Mucosa of descending colon (tissue), 3 donors: ENCODE data around the gene OXLD1. TPM values are rescaled to one million over a fixed set of nuclear protein-coding genes. Genes with fewer than 3 reads are reported as not detected.
A peak's percentile ranks its signal among the peaks of the same experiment; 100 is the strongest.

Experiments
- ATAC-seq: fragments of 200-7000 bp; cut with Tn5 transposase; one replicate; pipeline ENCODE4 v1.9.1; 2020; ENCODE audit warnings: mild to moderate bottlenecking, moderate library complexity
- DNase-seq, 3 donors: peaks; one replicate each; pipeline ENCODE4 v3.0.0-alpha.2; 2020
- H3K36me3 ChIP-seq: fragments of 200-600 bp; one replicate; pipeline ENCODE4 v1.8.0; 2021; ENCODE audit warnings: low read depth, mild to moderate bottlenecking
- H3K4me1 ChIP-seq: fragments of 200-600 bp; one replicate; pipeline ENCODE4 v1.8.0; 2021; ENCODE audit warnings: low read depth, mild to moderate bottlenecking
- H3K4me3 ChIP-seq: fragments of 200-600 bp; one replicate; pipeline ENCODE4 v1.8.0; 2021; ENCODE audit warnings: mild to moderate bottlenecking
- H3K9me3 ChIP-seq: fragments of 200-600 bp; one replicate; pipeline ENCODE4 v1.8.0; 2021; ENCODE audit warnings: mild to moderate bottlenecking
- intact Hi-C, 2 donors: fragments of 100-400 bp; cut with DNase I in 1 of 2; cut with micrococcal nuclease in 1 of 2; formaldehyde crosslinking; loops; one replicate each; pipeline versions ENCODE4 v1.11.0 to v1.11.1; 2022; cut with DNase I, micrococcal nuclease
- total RNA-seq, 3 donors: library from RNA; stranded (reverse); fragmentation: NEBNext Ultra II Directional in 2 of 3; extraction: Animal tissue kit (Norgen Biotek cat#: 25700) in 2 of 3; gene quantifications; one replicate each; pipeline versions ENCODE4 v1.2.1 to v1.2.4, GENCODE V29; 2021 to 2023
- TF ChIP-seq, protein P1 (sequence below): fragments of 200-600 bp; IDR thresholded peaks from one replicate; pipeline ENCODE4 v1.8.0; 2022; ENCODE audit warnings: antibody characterized with exemption, mild to moderate bottlenecking
- donor health status: DM: no; HTN: no; CAD: no; lungs with moderate emphysema.
- donor health status: DM: no; HTN: no; CAD: no.
- donor health status: DM: no; HTN: yes; CAD: no.

Gene OXLD1
- total RNA-seq, 3 donors from 2014 or later = 26.3 to 27.5 (median 26.8) TPM

DNA sequence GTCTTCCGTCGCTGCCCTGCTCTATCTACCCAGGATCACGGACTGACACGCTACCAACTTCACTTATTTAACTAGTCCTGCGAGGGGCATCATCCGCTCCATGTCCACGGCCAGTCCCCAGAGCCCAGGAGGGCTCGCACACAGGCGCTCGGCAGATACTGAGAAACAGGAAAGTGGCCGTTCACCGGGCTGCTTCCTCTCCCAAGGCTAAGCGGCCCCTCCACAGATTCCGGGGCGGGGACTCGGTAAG is 388 bp downstream of the OXLD1 start:
- Histone ChIP-seq H3K4me1 (peaks cover 17% of the 10 kb centered on the region), H3K9me3 (no peaks in the 10 kb centered on the region), H3K4me3 (peak overlapping the region; percentile 96), H3K36me3 (no peaks in the 10 kb centered on the region)
- intact Hi-C loops = no loop called here
- TF ChIP-seq, protein P1, sequence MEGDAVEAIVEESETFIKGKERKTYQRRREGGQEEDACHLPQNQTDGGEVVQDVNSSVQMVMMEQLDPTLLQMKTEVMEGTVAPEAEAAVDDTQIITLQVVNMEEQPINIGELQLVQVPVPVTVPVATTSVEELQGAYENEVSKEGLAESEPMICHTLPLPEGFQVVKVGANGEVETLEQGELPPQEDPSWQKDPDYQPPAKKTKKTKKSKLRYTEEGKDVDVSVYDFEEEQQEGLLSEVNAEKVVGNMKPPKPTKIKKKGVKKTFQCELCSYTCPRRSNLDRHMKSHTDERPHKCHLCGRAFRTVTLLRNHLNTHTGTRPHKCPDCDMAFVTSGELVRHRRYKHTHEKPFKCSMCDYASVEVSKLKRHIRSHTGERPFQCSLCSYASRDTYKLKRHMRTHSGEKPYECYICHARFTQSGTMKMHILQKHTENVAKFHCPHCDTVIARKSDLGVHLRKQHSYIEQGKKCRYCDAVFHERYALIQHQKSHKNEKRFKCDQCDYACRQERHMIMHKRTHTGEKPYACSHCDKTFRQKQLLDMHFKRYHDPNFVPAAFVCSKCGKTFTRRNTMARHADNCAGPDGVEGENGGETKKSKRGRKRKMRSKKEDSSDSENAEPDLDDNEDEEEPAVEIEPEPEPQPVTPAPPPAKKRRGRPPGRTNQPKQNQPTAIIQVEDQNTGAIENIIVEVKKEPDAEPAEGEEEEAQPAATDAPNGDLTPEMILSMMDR = no peak
- ATAC-seq = peak; percentile 43
- peak in 1 of 3 donors; percentile 26 for DNase-seq

DNA sequence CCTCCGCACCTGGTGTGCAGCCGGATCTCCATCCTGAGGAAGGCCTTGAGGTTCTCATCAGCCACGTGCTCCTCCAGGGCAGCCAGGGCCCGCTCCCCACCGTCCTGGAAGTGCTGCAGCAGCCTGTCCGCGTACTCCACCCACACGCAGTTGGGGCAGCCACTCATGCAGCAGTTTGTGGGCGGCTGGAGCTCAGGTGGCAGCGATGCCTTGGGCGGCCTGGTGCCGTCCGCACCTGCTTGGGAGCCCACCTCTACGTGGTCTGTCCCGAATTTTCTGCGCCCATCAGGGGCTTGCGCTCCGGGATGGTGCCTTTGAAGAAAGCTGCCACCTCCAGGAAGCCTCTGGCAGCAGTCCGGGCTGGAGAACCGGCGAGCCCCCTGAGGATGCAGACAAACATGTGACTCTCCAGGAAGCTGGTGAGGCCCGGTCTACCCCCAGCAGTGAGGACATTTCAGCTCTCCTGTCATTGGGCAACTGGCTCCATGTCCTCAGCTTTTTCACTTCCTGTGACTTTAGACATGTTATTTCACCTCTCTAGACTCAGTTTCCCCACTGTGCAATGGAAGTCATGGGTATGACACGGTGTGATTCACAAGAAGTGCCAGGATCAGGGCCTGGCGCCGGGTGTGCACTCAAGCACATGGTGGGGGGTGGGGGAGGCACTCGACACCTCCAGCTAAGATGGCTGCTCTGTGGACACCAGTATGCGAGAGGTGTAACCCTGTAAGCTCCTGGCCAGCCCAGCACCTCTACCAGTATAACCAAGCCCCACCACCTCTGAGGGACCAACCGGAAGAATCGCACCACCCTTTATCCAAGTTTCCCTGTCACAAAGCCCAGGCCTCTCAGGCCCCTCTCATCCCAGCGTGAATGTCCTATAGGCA is 957 bp downstream of the OXLD1 start:
- Histone ChIP-seq H3K36me3 (no peaks in the 10 kb centered on the region), H3K4me1 (peaks cover 17% of the 10 kb centered on the region), H3K9me3 (no peaks in the 10 kb centered on the region), H3K4me3 (peak overlapping the region; percentile 96)
- ATAC-seq (peak; percentile 45), DNase-seq (peak in 2 of 3 donors; percentile 41 to 55)
- intact Hi-C loops = no loop called here
- TF ChIP-seq, protein P1 = no peak

DNA sequence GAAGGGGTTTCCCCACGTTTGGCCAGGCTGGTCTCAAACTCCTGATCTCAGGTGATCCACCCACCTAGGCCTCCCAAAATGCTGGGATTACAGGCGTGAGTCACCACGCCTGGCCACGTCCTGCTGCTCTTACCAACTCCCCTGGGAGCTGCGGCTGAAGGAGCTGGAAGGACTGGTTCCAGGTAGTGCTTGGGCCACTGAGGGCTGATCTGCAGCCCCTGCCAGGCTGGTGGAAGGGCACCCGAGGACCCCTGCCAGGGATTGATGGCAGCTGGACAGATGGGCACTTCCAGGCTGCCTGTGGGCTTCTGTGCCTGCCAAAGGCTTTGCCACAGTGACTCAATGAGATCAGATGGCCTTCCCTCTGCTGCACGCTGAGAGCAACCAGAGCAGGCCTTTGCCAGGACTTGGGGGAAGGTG is 2.3 kb downstream of the OXLD1 start:
- no peak overlapping the region for H3K4me3 ChIP-seq
- no peaks in the 10 kb centered on the region for H3K9me3 ChIP-seq
- no peak for ATAC-seq
- intact Hi-C loops = no loop called here
- TF ChIP-seq, protein P1 = no peak
- H3K4me1 ChIP-seq = peaks cover 21% of the 10 kb centered on the region
- H3K36me3 ChIP-seq = no peaks in the 10 kb centered on the region
- no peak for DNase-seq

DNA sequence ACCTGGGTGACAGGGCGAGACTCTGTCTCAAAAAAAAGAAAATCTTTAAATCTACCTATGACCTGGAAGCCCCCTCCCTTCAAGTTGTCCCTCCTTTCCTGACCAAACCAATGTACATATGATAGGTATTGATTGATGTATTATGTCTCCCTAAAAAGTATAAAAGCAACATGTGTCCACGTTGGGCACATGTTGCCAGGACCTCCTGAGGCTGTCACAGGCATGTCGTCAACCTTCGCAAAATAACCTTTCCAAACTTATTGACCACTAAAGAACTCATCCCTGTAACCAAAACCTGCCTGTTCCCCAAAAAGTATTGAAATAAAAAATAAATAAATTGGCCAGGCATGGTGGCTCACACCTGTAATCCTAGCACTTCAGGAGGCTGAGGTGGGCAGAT is 4.4 kb downstream of the OXLD1 start:
- DNase-seq = no peak
- intact Hi-C loops = no loop called here
- TF ChIP-seq, protein P1 = no peak
- Histone ChIP-seq H3K9me3 (no peaks in the 10 kb centered on the region), H3K36me3 (no peaks in the 10 kb centered on the region), H3K4me3 (no peak overlapping the region), H3K4me1 (peaks cover 14% of the 10 kb centered on the region)
- ATAC-seq = no peak

DNA sequence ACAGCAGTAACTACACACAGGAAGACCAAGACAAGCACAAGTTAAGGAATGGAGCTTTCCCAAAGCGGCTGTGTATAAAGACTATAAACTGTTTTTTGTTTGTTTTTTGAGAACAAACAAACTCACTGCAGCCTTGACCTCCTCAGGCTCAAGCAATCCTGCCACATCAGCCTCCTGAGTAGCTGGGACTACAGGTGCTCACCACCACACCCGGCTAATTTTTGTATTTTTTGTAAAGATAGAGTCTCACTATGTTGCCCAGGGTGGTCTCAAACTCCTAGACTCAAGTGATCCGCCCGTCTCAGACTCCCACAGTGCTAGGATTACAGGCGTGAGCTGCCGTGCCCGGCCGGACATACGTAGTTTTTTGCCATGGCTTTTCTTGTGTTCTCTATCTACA is 6.0 kb downstream of the OXLD1 start:
- ATAC-seq = no peak
- TF ChIP-seq, protein P1 = no peak

More for the DNA sequence above, 6.0 kb downstream of the OXLD1 start:
- Histone ChIP-seq H3K4me1 (peaks cover 10% of the 10 kb centered on the region), H3K36me3 (no peaks in the 10 kb centered on the region), H3K9me3 (no peaks in the 10 kb centered on the region), H3K4me3 (no peak overlapping the region)
- no peak for DNase-seq
- intact Hi-C loops = no loop called here
